Panc1 (cell line): ENCODE measurements around the gene CREB5. TPM values are rescaled to one million over a fixed set of nuclear protein-coding genes. Genes with fewer than 3 reads are reported as not detected.

Source experiments
- ATAC-seq: fragments of 200-7000 bp; cut with Tn5 transposase; 2 replicates; pipeline ENCODE4 v1.9.1; 2020; ENCODE audit warnings: mild to moderate bottlenecking, moderate library complexity
- BruUV-seq: library from RNA; stranded (reverse); fragments of 400-500 nt; replicated peaks from 2 replicates; lab custom pipeline; 2021; lab: Mats Ljungman, UMichigan
- CTCF ChIA-PET: fragments of 300-600 bp; sonication (Branson Sonifier 250); formaldehyde crosslinking; loops from one replicate; lab custom pipeline; 2022; ENCODE audit warnings: antibody characterized with exemption; lab: Charles Lee
- POLR2A ChIA-PET: fragments of 300-600 bp; sonication (Branson Sonifier 250); formaldehyde crosslinking; loops from one replicate; lab custom pipeline; 2022; ENCODE audit warnings: antibody characterized with exemption; lab: Charles Lee
- DNase-seq: peaks from one replicate; pipeline ENCODE4 v3.0.0-alpha.2; 2010; ENCODE audit warnings: low read depth, low spot score
- H3K27ac ChIP-seq: 2 replicates; pipeline ENCODE4 v1.5.1; 2011; ENCODE audit warnings: mild to moderate bottlenecking, low read length, inconsistent platforms
- H3K27me3 ChIP-seq: fragments of 200-500 bp; sonication (Bioruptor generic); 2 replicates; pipeline ENCODE4 v1.6.0; 2014; ENCODE audit warnings: low read length, inconsistent platforms; ENCODE audit not compliant: control insufficient read depth, insufficient read depth
- H3K36me3 ChIP-seq: fragments of 200-500 bp; sonication (Bioruptor generic); 2 replicates; pipeline ENCODE4 v1.5.1; 2014; ENCODE audit warnings: inconsistent platforms, mild to moderate bottlenecking, low read length, moderate library complexity; ENCODE audit not compliant: control insufficient read depth, insufficient read depth
- H3K4me1 ChIP-seq: 2 replicates; pipeline ENCODE4 v1.5.1; 2011; ENCODE audit warnings: inconsistent platforms, mild to moderate bottlenecking, low read length, moderate library complexity; ENCODE audit not compliant: control insufficient read depth, insufficient read depth
- H3K4me3 ChIP-seq, 2 experiments: 2 replicates each; pipeline ENCODE4 v1.5.1; 2011 to 2012; ENCODE audit warnings: low read depth in 2 of 2, low read length in 2 of 2, mild to moderate bottlenecking in 2 of 2, inconsistent platforms in 1 of 2, moderate library complexity in 1 of 2
- H3K9me3 ChIP-seq: fragments of 200-500 bp; sonication (Bioruptor generic); 2 replicates; pipeline ENCODE4 v1.5.1; 2014; ENCODE audit warnings: low read depth, mild to moderate bottlenecking, inconsistent platforms, low read length, moderate library complexity; ENCODE audit not compliant: control insufficient read depth, insufficient read depth
- POLR2AphosphoS5 ChIP-seq: IDR thresholded peaks from 2 replicates; pipeline ENCODE4 v1.6.1; 2012; ENCODE audit warnings: mild to moderate bottlenecking, low read depth, low read length, moderate library complexity
- SIN3A ChIP-seq: IDR thresholded peaks from 2 replicates; pipeline ENCODE4 v1.6.1; 2012; ENCODE audit warnings: low read depth, mild to moderate bottlenecking, low read length, moderate library complexity, borderline replicate concordance; ENCODE audit not compliant: insufficient read depth
- TCF7L2 ChIP-seq: IDR thresholded peaks from 2 replicates; pipeline ENCODE4 v1.6.1; 2011; ENCODE audit warnings: mild to moderate bottlenecking, low read depth, low read length, inconsistent platforms
- in situ Hi-C: cut with HindIII; loops from 2 replicates; pipeline ENCODE4 v1.10.0; 2016; ENCODE audit warnings: low sequenced_read_pairs, low pct_unique_long_range_greater_than_20kb
- intact Hi-C: fragments of 100-400 bp; cut with micrococcal nuclease; formaldehyde crosslinking; loops from one replicate; pipeline ENCODE4 v1.10.0; 2022; ENCODE audit not compliant: unreplicated experiment
- total RNA-seq: library from RNA; stranded (reverse); gene quantifications from one replicate; pipeline ENCODE4 v1.2.1, GENCODE V29; 2021; ENCODE audit not compliant: unreplicated experiment
- TF ChIP-seq, protein P1 (sequence below), 2 experiments: IDR thresholded peaks; 2 replicates each; pipeline ENCODE4 v1.6.1; 2011 to 2012; ENCODE audit warnings: low read depth in 2 of 2, control low read depth in 1 of 2, low read length in 1 of 2, mild to moderate bottlenecking in 1 of 2, moderate library complexity in 1 of 2; ENCODE audit not compliant: insufficient read depth in 1 of 2
- TF ChIP-seq, protein P2 (sequence below): fragments of 450-650 bp; IDR thresholded peaks from 2 replicates; pipeline ENCODE4 v1.5.1; 2017; ENCODE audit warnings: mild to moderate bottlenecking

CREB5 gene
- total RNA-seq, 1 experiment from 2014 or later = 3.1 TPM

DNA sequence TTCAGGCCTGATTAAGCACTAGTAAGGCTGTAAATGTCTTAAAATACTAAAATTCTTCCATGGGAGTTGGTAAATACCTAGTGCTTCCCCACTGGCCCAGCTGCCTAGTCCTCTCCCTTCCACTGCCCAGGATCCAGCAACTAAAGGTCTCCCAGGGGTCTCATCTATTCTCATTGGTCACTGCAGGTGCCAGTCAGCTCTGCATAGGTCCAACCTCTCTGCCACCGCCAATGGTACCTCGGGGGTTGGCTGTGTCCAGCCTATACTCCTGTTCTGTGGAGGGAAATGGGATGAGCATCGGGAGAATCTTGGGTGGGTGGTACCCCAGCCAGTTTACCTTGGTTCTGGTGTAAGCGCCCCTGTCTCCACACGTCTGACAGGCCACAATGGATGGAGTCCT is 6.1 kb upstream of the CREB5 start:
- in situ Hi-C loops (no loop called here), intact Hi-C loops (no loop called here)
- POLR2A ChIA-PET = no interaction called here
- DNase-seq (no peak), ATAC-seq (no peak)
- Histone ChIP-seq H3K4me1 (peaks cover 11% of the 10 kb centered on the region), H3K9me3 (no peaks in the 10 kb centered on the region), H3K27ac (no peak overlapping the region), H3K27me3 (peaks cover 13% of the 10 kb centered on the region), H3K36me3 (no peaks in the 10 kb centered on the region), H3K4me3 (no peak overlapping the region)
- TF ChIP-seq TCF7L2 (no peak), POLR2AphosphoS5 (no peak), SIN3A (no peak)
- TF ChIP-seq, protein P1, sequence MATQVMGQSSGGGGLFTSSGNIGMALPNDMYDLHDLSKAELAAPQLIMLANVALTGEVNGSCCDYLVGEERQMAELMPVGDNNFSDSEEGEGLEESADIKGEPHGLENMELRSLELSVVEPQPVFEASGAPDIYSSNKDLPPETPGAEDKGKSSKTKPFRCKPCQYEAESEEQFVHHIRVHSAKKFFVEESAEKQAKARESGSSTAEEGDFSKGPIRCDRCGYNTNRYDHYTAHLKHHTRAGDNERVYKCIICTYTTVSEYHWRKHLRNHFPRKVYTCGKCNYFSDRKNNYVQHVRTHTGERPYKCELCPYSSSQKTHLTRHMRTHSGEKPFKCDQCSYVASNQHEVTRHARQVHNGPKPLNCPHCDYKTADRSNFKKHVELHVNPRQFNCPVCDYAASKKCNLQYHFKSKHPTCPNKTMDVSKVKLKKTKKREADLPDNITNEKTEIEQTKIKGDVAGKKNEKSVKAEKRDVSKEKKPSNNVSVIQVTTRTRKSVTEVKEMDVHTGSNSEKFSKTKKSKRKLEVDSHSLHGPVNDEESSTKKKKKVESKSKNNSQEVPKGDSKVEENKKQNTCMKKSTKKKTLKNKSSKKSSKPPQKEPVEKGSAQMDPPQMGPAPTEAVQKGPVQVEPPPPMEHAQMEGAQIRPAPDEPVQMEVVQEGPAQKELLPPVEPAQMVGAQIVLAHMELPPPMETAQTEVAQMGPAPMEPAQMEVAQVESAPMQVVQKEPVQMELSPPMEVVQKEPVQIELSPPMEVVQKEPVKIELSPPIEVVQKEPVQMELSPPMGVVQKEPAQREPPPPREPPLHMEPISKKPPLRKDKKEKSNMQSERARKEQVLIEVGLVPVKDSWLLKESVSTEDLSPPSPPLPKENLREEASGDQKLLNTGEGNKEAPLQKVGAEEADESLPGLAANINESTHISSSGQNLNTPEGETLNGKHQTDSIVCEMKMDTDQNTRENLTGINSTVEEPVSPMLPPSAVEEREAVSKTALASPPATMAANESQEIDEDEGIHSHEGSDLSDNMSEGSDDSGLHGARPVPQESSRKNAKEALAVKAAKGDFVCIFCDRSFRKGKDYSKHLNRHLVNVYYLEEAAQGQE (IDR thresholded peaks at IDR 0.05; ENCODE audit: insufficient read depth in 1 of 2, low read depth in 2 of 2, low read length in 1 of 2) = no peak
- TF ChIP-seq, protein P2, sequence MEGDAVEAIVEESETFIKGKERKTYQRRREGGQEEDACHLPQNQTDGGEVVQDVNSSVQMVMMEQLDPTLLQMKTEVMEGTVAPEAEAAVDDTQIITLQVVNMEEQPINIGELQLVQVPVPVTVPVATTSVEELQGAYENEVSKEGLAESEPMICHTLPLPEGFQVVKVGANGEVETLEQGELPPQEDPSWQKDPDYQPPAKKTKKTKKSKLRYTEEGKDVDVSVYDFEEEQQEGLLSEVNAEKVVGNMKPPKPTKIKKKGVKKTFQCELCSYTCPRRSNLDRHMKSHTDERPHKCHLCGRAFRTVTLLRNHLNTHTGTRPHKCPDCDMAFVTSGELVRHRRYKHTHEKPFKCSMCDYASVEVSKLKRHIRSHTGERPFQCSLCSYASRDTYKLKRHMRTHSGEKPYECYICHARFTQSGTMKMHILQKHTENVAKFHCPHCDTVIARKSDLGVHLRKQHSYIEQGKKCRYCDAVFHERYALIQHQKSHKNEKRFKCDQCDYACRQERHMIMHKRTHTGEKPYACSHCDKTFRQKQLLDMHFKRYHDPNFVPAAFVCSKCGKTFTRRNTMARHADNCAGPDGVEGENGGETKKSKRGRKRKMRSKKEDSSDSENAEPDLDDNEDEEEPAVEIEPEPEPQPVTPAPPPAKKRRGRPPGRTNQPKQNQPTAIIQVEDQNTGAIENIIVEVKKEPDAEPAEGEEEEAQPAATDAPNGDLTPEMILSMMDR = no peak
- CTCF ChIA-PET = no interaction called here
- BruUV-seq = no TSS peak

DNA sequence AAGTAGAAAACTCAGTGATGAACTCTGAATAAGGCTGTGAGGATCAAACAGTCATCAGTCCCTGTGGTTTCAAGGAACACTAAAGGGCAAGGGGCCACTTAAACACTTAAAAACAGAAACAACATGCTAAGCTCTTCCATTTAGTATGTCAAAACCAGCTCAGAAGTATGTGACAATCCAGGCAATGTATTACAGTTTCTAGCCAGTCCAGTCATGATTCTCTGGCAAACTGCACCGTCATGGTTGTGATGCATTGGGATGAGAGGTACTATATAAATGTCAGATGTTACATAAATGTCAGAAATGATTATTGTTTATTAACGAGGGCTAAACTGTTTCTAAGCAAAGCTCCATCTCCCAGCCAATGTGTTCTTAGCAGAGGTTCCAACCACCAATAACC is 4.7 kb upstream of the CREB5 start:
- POLR2A ChIA-PET = no interaction called here
- no peak for DNase-seq
- intact Hi-C loops = no loop called here

More for the DNA sequence above, 4.7 kb upstream of the CREB5 start:
- ATAC-seq = no peak
- no peaks in the 10 kb centered on the region for H3K9me3 ChIP-seq
- no peak overlapping the region for H3K27ac ChIP-seq
- no peaks in the 10 kb centered on the region; the same call in 1 of the 2 replicates for H3K36me3 ChIP-seq
- in situ Hi-C loops = no loop called here
- BruUV-seq = no TSS peak
- TF ChIP-seq, protein P1 (IDR thresholded peaks at IDR 0.05; ENCODE audit: insufficient read depth in 1 of 2, low read depth in 2 of 2, low read length in 1 of 2) = no peak
- no peak for TF ChIP-seq POLR2AphosphoS5
- TF ChIP-seq SIN3A = no peak
- TF ChIP-seq TCF7L2 = no peak
- peaks cover 27% of the 10 kb centered on the region for H3K27me3 ChIP-seq
- no peak overlapping the region for H3K4me3 ChIP-seq
- H3K4me1 ChIP-seq = peaks cover 12% of the 10 kb centered on the region
- CTCF ChIA-PET = no interaction called here
